GM06990 (cell line): Measurements from ENCODE around the gene ZNF888.

Experiments used
- DNase-seq: peaks from one replicate; pipeline ENCODE4 v3.0.0-alpha.2; 2011; ENCODE audit not compliant: insufficient read length; ENCODE audit errors: extremely low read depth
- H3K27me3 ChIP-seq: replicated peaks from 2 replicates; pipeline ENCODE4 v1.6.0; 2011; ENCODE audit warnings: low read length; ENCODE audit not compliant: control insufficient read depth, insufficient read depth
- H3K36me3 ChIP-seq: 2 replicates; pipeline ENCODE4 v1.5.1; 2011; ENCODE audit warnings: low read length; ENCODE audit not compliant: control insufficient read depth, insufficient read depth
- H3K4me3 ChIP-seq: replicated peaks from 2 replicates; pipeline ENCODE4 v1.5.1; 2011; ENCODE audit warnings: low read depth, mild to moderate bottlenecking, control low read depth, low read length
- TF ChIP-seq, protein P1 (sequence below): IDR thresholded peaks from 2 replicates; pipeline ENCODE4 v1.5.1; 2011; ENCODE audit warnings: low read length, control low read depth, mild to moderate bottlenecking, inconsistent platforms; ENCODE audit not compliant: insufficient read depth, poor library complexity, severe bottlenecking

Gene ZNF888

DNA sequence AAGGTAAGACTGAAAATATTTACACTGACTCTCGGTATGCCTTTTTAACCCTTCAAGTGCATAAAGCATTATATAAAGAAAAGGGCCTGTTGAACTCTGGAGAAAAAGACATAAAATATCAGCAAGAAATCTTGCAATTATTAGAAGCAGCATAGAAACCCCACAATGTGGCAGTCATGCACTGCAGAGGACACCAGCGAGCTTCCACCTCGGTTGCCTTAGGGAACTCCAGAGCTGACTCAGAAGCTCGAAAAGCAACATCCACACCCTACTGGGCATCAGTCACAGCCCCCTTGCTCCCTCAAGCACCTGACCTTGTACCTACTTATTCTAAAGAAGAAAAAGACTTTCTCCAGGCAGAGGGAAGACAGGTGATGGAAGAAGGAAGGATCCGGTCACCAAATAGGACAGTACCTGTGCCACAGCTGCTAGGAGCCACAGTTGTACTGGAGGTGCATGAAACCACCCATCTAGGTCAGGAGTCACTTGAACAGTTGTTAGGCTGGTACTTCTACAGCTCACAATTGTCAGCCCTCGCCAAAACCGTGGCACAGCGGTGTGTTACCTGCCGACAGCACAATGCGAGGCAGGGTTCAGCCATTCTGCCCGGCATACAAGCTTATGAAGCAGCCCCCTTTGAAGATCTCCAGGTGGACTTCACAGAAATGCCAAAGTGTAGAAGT, 36.5 kb upstream of the ZNF888 start:
- H3K27me3 ChIP-seq, result no peaks in the 10 kb centered on the region
- no peak overlapping the region for H3K4me3 ChIP-seq
- TF ChIP-seq, protein P1, sequence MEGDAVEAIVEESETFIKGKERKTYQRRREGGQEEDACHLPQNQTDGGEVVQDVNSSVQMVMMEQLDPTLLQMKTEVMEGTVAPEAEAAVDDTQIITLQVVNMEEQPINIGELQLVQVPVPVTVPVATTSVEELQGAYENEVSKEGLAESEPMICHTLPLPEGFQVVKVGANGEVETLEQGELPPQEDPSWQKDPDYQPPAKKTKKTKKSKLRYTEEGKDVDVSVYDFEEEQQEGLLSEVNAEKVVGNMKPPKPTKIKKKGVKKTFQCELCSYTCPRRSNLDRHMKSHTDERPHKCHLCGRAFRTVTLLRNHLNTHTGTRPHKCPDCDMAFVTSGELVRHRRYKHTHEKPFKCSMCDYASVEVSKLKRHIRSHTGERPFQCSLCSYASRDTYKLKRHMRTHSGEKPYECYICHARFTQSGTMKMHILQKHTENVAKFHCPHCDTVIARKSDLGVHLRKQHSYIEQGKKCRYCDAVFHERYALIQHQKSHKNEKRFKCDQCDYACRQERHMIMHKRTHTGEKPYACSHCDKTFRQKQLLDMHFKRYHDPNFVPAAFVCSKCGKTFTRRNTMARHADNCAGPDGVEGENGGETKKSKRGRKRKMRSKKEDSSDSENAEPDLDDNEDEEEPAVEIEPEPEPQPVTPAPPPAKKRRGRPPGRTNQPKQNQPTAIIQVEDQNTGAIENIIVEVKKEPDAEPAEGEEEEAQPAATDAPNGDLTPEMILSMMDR, result no peak
- DNase-seq, result no peak
- H3K36me3 ChIP-seq, result peaks cover 12% of the 10 kb centered on the region

DNA sequence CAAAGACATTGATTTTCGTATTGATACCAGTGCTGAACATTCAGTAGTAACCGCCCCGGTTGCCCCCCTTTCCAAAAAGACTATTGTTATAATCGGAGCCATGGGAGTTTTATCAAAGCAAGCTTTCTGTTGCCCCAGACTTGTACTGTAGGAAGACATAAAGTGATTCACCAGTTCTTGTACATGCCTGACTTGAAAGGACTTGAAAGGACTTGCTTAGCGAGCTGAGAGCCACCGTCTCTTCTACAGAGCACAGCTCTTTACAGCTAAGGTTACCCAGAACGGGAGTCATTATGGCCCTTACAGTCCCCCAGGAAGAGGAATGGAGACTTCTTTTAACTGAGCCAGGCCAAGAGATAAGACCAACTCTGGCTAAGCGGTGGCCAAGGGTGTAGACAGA, 34.4 kb upstream of the ZNF888 start:
- TF ChIP-seq, protein P1, result no peak
- Histone ChIP-seq H3K36me3 (peaks cover 17% of the 10 kb centered on the region), H3K4me3 (no peak overlapping the region), H3K27me3 (no peaks in the 10 kb centered on the region)
- DNase-seq, result no peak

- H3K4me3 ChIP-seq, result no peak overlapping the region
- H3K36me3 ChIP-seq, result peaks cover 20% of the 10 kb centered on the region
- no peak for DNase-seq
- TF ChIP-seq, protein P1, result no peak
- no peaks in the 10 kb centered on the region for H3K27me3 ChIP-seq
These were observed 33.7 kb upstream of the ZNF888 start for GRCh38 chr19:52956917-52957316.

- Histone ChIP-seq H3K36me3 (peaks cover 13% of the 10 kb centered on the region), H3K27me3 (no peaks in the 10 kb centered on the region), H3K4me3 (no peak overlapping the region)
- TF ChIP-seq, protein P1, result no peak
- DNase-seq, result no peak
These were observed 26.2 kb upstream of the ZNF888 start for GRCh38 chr19:52949422-52949821.

- DNase-seq, result no peak
- no peaks in the 10 kb centered on the region for H3K27me3 ChIP-seq
- TF ChIP-seq, protein P1, result no peak
- H3K36me3 ChIP-seq, result peaks cover 13% of the 10 kb centered on the region
- no peak overlapping the region for H3K4me3 ChIP-seq
These were observed 25.0 kb upstream of the ZNF888 start for GRCh38 chr19:52948025-52948770.
